OCI-LY3 (cell line): ENCODE data around the gene RPLP2.

Experiments used
- H2AFZ ChIP-seq: fragments of 200-600, 300-600 bp; shearing (Covaris generic); 2 replicates; pipeline ENCODE4 v1.6.0; 2014; ENCODE audit warnings: antibody characterized with exemption, low read depth, low read length
- H3K27ac ChIP-seq: fragments of 200-600, 300-600 bp; sonication (generic); 2 replicates; pipeline ENCODE4 v1.5.1; 2014; ENCODE audit warnings: mild to moderate bottlenecking, low read length, moderate library complexity, mixed read lengths
- H3K27me3 ChIP-seq: fragments of 200-600, 300-600 bp; sonication (generic); 2 replicates; pipeline ENCODE4 v1.6.1; 2014; ENCODE audit warnings: low read depth, low read length, mixed read lengths
- H3K36me3 ChIP-seq: fragments of 200-600, 300-600 bp; sonication (generic); replicated peaks from 2 replicates; pipeline ENCODE3; 2014; ENCODE audit warnings: low read depth, low read length, mixed read lengths
- H3K4me1 ChIP-seq: fragments of 300-600, 200-600 bp; sonication (generic); 2 replicates; pipeline ENCODE4 v1.6.1; 2014; ENCODE audit warnings: low read length, mixed read lengths
- H3K4me2 ChIP-seq: fragments of 200-600, 300-600 bp; sonication (generic); 2 replicates; pipeline ENCODE4 v1.6.1; 2014; ENCODE audit warnings: low read length, mixed read lengths
- H3K4me3 ChIP-seq: fragments of 300-600, 200-600 bp; sonication (generic); 2 replicates; pipeline ENCODE4 v1.5.1; 2014; ENCODE audit warnings: antibody characterized with exemption, mild to moderate bottlenecking, low read length, moderate library complexity
- H3K79me2 ChIP-seq: fragments of 300-600, 200-600 bp; shearing (Covaris generic); 2 replicates; pipeline ENCODE4 v1.6.1; 2014; ENCODE audit warnings: mild to moderate bottlenecking, low read length, mixed read lengths
- H3K9ac ChIP-seq: fragments of 300-600, 200-600 bp; shearing (Covaris generic); 2 replicates; pipeline ENCODE4 v1.6.0; 2014; ENCODE audit warnings: mild to moderate bottlenecking, low read length, moderate library complexity
- H3K9me3 ChIP-seq: fragments of 200-600, 300-600 bp; shearing (Covaris generic); 2 replicates; pipeline ENCODE4 v1.6.1; 2014; ENCODE audit warnings: low read length, mixed read lengths; ENCODE audit not compliant: insufficient read depth
- H4K20me1 ChIP-seq: fragments of 200-600, 300-600 bp; sonication (generic); 2 replicates; pipeline ENCODE4 v1.6.1; 2016; ENCODE audit warnings: low read length, mixed read lengths; ENCODE audit not compliant: insufficient read depth
- EZH2phosphoT487 ChIP-seq: fragments of 200-600 bp; shearing (Covaris generic); IDR thresholded peaks from 2 replicates; pipeline ENCODE4 v1.6.1; 2018; ENCODE audit warnings: antibody characterized with exemption, mixed run types, low read depth
- TF ChIP-seq, protein P1 (sequence below): fragments of 200-600, 300-600 bp; sonication (generic); IDR thresholded peaks from 2 replicates; pipeline ENCODE4 v1.5.1; 2014; ENCODE audit warnings: antibody characterized with exemption, low read length, low read depth

Gene RPLP2

DNA sequence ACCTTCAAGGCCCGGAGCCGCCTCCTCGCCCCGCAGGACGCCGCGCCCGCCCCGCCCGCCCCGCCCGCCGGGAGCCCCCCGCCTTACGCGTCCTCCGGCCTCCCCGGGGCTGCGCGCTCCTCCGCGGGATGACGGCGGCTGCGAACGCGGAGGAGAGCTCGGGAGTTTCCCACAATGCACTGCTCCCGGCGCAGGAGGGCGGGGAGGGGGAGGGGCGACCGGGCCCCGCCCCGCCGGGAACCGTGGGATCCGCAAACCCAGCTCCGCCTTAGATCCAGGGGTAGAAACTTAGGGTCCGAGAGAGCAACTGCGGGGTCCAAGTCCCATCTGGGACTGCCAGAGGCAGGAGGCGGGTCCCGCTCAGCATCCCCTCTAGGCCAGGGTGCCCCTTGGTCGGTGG is 19.8 kb upstream of the RPLP2 start, which contains the start of gene CEND1:
TSS of gene CEND1 (minus strand) at position 148 of the 400 bp plus-strand sequence. CDS start 1,514 bp downstream, outside the sequence.
- no peaks in the 10 kb centered on the region for H3K9me3 ChIP-seq
- no peak within 1 kb of the TSS for H2AFZ ChIP-seq
- H3K9ac ChIP-seq: no peak within 1 kb of the TSS
- H3K79me2 ChIP-seq: 0 out of 2 replicates have a peak, but pooled peaks cover 7% of the 10 kb centered on the region
- H3K27ac ChIP-seq: no peak within 1 kb of the TSS
- peaks cover 7% of the 10 kb centered on the region; the same call in 1 of the 2 replicates for H4K20me1 ChIP-seq
- peaks cover 8% of the 10 kb centered on the region for H3K4me1 ChIP-seq
- TF ChIP-seq, protein P1, sequence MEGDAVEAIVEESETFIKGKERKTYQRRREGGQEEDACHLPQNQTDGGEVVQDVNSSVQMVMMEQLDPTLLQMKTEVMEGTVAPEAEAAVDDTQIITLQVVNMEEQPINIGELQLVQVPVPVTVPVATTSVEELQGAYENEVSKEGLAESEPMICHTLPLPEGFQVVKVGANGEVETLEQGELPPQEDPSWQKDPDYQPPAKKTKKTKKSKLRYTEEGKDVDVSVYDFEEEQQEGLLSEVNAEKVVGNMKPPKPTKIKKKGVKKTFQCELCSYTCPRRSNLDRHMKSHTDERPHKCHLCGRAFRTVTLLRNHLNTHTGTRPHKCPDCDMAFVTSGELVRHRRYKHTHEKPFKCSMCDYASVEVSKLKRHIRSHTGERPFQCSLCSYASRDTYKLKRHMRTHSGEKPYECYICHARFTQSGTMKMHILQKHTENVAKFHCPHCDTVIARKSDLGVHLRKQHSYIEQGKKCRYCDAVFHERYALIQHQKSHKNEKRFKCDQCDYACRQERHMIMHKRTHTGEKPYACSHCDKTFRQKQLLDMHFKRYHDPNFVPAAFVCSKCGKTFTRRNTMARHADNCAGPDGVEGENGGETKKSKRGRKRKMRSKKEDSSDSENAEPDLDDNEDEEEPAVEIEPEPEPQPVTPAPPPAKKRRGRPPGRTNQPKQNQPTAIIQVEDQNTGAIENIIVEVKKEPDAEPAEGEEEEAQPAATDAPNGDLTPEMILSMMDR: no peak
- TF ChIP-seq EZH2phosphoT487: no peak
- peaks cover 3% of the 10 kb centered on the region for H3K36me3 ChIP-seq
- no peak within 1 kb of the TSS for H3K4me3 ChIP-seq
- no peaks in the 10 kb centered on the region for H3K27me3 ChIP-seq
- H3K4me2 ChIP-seq: peak within 1 kb of the TSS; percentile 23; the same call in 1 of the 2 replicates

GRCh38 chr11:790721-791564 is 18.8 kb upstream of the RPLP2 start:
- H3K9ac ChIP-seq: no peak overlapping the region

DNA sequence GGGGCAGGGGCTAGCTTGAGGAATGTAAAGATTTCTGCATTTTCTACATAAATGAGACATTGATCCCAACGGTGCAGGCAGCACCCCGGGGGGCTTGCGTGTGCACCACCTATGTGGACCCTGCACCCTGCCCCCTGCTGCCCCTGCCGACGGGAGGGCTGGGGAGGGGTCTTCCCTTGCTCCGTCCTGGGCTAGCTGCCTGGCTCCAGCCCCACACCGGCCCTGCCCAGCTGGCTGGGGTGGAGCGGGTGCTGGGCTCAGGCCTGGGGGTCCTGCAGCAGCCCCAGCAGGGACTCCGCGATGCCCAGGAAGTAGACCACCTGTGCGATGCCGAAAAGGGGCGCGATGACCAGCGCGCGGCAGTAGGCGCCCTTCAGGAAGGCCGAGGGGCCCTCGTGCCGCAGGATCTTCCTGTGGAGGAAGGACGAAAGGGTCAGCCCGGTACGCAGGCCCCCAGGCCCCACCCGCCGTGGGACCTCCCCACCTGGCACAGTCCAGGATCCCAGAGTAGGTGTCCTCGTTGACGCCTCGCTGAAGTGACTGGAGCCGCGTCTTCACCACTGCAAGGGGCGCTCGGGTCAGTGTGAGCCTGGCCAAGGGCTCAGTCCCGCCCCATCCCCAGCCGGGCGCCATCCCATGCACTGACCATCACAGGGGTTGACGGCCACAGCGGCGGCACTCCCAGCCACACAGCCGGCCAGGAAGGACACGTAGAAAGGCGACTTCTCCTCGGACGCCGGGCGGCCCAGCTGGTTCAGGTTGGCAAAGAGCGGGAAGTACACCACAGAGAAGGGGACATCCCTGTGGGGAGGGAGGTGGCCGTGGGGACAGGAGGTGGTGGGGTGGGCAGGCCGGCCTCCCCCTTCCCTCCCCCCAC is 17.9 kb upstream of the RPLP2 start:
- no peak overlapping the region for H3K4me3 ChIP-seq
- no peak overlapping the region for H2AFZ ChIP-seq
- H3K36me3 ChIP-seq: peaks cover 3% of the 10 kb centered on the region
- H3K79me2 ChIP-seq: peaks cover 25% of the 10 kb centered on the region
- no peak overlapping the region for H3K9ac ChIP-seq
- H3K4me1 ChIP-seq: peaks cover 16% of the 10 kb centered on the region
- H3K27ac ChIP-seq: no peak overlapping the region
- TF ChIP-seq, protein P1: no peak
- no peak for TF ChIP-seq EZH2phosphoT487
- H3K27me3 ChIP-seq: no peaks in the 10 kb centered on the region
- peaks cover 11% of the 10 kb centered on the region; the same call in 1 of the 2 replicates for H4K20me1 ChIP-seq
- no peak overlapping the region for H3K4me2 ChIP-seq
- no peaks in the 10 kb centered on the region for H3K9me3 ChIP-seq

More at GRCh38 chr11:790721-791564, 18.8 kb upstream of the RPLP2 start:
- peaks cover 7% of the 10 kb centered on the region; the same call in 1 of the 2 replicates for H4K20me1 ChIP-seq
- no peaks in the 10 kb centered on the region for H3K27me3 ChIP-seq
- peaks cover 10% of the 10 kb centered on the region for H3K4me1 ChIP-seq
- no peak overlapping the region for H2AFZ ChIP-seq
- TF ChIP-seq, protein P1: no peak
- TF ChIP-seq EZH2phosphoT487: no peak
- peaks cover 3% of the 10 kb centered on the region for H3K36me3 ChIP-seq
- no peaks in the 10 kb centered on the region for H3K9me3 ChIP-seq
- H3K27ac ChIP-seq: no peak overlapping the region
- no peak overlapping the region for H3K4me3 ChIP-seq
- H3K4me2 ChIP-seq: no peak overlapping the region
- peaks cover 17% of the 10 kb centered on the region for H3K79me2 ChIP-seq

- Histone ChIP-seq H2AFZ (no peak overlapping the region), H3K27me3 (no peaks in the 10 kb centered on the region), H3K4me2 (no peak overlapping the region), H4K20me1 (peaks cover 11% of the 10 kb centered on the region; the same call in 1 of the 2 replicates), H3K9me3 (no peaks in the 10 kb centered on the region), H3K79me2 (peaks cover 31% of the 10 kb centered on the region), H3K9ac (no peak overlapping the region), H3K4me1 (peaks cover 17% of the 10 kb centered on the region), H3K27ac (no peak overlapping the region), H3K36me3 (peaks cover 3% of the 10 kb centered on the region), H3K4me3 (no peak overlapping the region)
- TF ChIP-seq, protein P1: no peak
Measured at GRCh38 chr11:792535-792821, 17.3 kb upstream of the RPLP2 start.
